IPS DF 19.7 (cell line): ENCODE measurements around the gene MPPED1.

Experiments used
- DNase-seq: peaks from one replicate; pipeline ENCODE4 v3.0.0-alpha.2; 2013; ENCODE audit warnings: low read depth, low spot score

MPPED1 gene

DNA sequence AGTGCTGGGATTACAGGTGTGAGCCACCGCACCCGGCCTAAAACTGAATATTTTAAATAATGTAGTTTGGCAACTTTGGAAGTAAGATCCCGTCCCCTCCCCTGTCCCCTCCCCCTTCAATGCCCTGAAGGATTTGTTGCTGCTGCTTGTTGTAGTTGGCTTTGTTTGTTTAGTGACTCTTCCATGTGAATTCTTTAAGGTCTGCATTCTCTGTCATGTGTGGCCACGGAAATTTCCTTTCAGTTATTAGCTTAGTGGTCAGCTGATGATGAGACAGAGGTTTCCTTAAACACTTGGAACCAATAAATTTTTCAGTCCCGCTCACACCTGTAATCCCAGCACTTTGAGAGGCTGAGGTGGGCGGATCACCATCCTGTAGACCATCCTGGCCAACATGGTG lies 109.9 kb downstream of the MPPED1 start:
- no peak for DNase-seq

DNA sequence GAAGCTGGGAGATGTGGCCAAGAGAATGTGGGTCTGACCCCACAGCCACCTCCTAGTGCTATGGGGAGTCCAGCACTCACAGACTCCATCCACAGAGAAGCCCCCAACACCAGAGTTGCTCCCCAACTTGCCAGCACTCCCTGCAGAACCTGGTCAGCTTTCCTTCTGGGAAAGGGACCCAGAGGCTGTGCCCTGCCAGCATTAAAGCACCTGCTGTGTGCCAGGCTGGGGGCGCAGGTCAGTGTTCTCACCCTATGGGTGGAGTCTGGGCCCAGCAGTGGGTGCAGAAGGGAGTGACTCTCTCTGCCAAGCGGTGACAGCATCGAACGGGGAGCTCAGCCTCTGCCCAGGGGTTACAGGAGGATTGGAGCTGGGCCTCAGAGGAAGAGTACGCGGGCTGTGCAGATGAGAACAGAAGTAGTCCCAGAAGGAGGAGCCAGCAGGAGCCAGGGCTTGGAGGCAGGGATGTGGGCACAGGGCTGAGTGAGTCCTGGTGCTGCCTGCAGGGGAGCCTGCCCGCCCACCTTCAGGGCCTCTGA lies 114.4 kb downstream of the MPPED1 start:
- DNase-seq: no peak

DNA sequence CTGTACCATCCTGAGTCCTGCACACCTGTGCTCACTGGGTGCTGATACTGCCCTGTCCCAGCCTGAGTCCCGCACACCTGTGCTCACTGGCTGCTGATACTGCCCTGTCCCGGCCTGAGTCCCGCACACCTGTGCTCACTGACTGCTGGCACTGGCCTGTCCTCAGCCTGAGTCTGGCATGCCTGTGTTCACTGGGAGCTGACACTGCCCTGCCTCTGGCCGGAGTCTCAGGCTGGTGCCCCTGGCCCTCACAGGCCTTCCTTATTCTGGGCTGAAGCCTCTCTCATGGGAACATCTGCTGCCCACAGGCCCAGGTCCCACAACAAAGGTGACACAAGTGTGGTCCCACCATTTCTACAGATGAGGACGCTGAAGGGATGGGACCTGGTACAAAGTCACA lies 115.1 kb downstream of the MPPED1 start:
- DNase-seq: no peak

DNA sequence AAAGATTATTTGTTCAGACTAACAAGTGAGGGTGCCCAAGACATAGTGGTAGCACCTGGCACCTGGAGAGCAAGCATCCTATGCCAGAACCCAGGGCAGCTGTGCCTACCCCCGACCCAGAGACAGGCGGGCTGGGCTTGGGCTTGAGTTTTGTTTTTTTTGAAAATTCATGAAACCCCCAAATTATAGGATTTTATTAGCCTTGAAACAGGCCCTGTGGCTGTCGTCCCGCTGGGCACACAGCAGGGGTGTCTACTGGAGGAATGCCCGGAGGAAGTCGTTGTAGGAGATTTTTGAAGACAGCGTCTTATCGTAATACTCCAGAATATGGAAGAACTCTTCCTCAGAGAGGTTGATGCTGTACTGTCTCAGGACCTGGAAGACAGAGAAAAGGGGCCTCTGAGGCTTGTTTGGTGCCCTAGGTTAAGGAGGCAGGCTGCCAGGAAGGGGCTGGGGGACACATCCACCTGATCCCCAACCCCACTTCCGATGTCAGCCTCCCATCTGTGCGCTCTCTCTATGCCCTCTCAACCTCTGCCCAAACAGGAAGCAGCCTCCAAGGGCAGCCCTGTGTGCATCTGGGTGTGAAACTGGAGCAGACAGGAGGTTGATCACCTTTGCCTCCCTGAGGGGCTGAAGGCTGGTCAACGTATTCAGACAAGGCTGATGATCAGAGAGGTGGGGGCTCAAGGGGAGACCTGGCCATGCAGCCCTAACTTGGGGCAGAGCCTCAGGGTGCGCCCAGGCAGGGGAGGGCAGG lies 117.0 kb downstream of the MPPED1 start:
- no peak for DNase-seq

DNA sequence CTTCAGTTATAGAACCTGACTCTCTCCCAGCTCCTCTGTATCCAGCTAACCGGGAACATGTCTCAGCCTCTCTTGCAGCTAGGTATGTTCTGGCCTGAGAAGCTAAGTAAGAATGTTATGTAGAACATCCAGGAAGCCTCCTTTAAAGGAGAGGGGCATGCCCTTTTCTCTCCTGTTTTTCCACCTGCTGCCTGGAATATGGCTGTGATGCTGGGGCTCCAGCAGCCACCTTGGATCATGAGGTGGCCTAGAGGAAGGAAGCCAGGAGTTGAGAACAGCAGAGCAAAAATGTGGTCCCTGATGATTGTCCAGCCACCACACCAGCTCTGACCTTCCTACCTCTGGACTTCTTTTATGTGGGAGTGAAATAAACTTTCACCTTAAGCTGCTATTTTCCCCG lies 117.6 kb downstream of the MPPED1 start:
- no peak for DNase-seq

DNA sequence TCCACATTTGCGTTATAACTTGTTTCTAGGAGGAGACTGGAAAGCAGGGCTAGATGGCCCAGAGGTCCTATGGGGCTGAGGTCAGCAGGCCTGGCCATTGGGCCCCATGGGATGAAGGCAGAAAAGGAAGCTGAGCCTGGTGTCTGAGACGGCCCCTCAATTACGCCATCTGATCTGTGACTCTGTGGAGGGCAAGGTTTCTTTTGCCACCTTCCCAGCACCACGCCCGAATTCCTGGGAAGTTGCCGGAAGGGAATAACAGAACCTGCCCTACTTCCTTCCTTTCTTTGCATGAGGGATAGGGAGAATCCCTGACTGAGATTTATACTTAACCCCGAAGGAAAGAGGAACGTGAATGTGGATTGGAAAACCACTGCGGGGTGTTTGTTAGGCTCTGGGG lies 118.1 kb downstream of the MPPED1 start:
- DNase-seq: no peak

DNA sequence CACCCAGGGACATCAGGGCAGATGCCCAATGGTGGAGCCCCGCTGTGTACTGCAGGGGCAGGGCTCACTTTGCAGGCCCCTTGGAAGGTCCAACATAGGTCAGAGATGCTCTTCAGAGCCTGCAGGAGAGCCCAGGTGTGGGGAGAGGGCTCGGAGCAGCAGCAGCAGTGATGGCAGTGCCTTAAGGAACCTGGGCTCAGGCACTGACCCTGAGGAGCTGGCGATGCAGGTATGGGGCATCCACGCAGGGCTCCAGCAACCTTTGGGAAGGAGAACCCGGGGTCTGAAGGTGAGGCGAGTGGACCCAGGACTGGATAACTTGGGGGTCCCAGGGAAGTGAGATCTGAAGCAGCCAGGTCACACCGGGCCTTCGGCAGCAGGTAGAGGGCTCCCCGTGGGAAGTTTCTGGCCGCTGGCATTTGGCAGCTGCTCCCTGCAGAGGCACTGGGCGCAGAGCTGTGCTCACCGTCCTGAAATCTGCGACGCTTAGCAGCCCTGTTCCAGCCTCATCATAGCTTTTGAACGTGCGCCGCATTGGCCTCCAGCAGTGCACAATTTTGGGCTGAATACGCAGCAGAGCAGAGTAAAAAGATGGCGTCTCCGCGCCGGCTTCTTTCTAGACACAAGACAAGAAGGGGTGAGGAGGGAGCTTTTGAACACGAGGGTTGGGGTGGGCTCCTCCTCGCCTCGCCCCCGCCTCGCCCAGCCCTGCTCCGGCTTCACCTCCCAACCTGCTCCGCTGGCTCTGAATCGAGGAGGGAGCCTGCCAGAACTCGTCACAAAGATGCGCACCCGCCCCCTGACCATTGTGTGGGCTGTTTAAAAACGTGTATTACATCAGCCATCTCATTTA lies 118.8 kb downstream of the MPPED1 start:
- DNase-seq: no peak

DNA sequence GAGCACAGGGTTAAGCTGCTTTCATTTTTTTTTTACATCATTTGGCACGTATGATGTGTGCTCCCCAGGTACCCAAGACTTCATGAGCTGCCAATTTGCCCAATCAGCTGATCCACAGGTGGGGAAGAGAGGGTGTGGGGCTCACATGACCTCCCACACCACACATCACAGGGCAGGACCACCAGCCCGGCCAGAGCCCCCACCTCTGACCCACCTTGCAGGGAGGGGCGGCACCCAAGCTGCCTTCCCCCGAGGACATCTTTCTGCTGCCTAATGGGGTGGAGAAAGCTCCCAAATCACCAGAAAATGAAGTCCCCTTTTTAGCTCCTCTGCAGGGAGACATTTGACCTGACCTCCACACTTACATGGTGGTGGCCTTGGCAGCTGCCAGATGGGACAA lies 119.8 kb downstream of the MPPED1 start:
- DNase-seq: no peak

DNA sequence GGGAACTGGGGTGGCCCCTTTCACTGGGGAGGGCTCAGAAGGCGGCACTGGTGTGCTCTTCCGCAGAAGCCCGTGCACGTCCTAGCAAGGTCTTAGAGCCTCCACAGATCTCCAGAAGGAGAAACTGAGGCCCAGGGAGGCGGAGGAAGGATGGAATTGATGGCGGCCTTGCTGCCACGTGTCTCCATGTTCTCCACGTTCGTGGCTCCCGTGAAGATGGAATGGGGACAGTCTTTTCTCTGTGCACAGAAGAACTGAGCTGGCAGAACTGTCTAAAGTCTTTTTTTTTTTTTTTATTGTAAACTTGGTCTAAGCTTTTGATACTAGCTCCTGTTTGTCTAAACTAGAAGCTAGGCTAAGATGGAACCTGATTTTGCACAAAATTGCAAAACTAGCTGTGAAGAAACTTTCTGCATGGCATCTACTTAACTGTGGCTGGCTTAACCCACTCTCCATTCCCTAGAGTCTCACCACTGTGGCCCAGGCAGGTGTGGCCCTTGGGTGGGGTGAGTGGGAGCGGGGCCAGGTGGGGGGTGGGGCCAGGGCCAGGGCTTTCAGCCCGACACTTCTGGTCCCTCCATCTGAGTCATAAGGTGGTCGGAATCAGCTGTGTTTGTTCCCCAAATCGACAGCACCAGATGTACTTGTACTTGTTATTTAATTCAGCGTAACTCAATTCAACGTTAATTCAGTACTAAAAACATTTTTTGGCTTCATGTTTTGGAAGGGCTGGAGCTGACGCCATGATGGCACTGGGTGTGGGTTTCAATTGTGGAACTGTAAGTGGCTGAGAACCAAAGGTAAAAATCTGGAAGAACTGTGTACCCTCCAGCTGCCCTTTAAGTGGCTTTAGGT lies 120.7 kb downstream of the MPPED1 start:
- DNase-seq: no peak

DNA sequence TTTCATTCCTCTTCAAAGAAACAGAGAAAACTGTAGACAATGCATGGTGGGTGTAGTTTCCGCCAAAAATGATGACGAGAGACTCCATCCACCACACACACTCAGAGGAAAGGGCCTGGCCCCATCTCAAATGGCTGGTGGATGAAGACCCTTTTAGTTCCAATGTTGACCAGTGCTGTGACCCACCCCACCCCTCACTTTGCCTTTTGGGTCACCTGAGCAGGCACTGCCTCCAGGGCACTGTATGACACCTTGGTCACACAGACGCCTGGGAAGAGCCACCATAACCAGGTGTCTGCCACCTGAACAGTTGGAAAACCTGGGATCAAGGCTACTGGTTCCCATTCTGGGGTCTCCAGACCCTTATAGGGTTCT lies 121.3 kb downstream of the MPPED1 start:
- no peak for DNase-seq

DNA sequence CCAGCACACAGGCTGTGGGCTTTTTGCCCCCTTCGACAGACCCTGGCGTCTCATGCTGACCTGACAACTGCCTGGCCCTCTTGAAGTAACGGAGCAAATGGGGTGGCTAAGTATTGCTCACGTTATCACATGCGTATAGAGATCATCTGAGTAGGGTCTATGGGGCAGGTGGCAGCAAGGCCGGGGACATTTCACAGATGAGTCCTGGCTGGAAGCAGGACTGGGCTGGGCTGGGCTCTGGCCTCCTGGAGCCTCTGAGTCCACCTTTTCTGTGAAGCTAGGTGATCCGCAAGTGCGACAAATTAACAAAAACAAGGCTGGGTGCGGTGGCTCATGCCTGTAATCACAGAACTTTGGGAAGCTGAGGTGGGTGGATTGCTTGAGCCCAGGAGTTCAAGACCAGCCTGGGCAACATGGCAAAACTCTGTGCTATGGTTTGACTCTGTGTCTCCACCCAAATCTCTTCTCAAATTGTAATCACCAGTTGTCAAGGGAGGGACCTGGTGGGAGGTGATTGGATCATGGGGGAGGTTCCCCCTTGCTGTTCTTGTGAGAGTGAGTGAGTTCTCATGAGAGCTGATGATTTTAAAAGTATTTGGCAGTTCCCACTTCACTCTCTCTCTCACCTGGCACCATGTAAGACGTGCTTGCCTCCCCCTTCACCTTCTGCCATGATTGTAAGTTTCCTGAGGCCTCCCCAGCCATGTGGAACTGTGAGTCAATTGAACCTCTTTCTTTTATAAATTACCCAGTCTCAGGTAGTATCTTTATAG lies 122.0 kb downstream of the MPPED1 start:
- DNase-seq: no peak

DNA sequence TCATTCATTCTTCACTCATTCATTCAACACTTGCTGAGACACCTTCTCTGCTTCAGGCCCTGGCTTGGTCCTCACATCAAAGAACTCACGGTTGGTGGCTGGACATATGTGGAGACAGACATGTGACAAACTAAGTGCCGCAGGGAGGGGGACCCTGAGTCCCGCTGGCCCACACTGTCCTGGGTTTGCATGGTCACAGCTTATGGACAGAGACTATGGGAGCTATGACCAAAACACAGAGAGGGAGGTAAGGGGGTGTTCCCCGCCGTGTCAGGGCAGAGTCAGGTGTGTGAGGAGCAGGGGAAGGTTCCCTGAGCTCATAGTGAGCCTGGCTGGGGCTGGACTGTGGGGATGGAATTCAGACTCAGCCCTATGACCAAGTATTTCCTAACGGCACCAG lies 123.1 kb downstream of the MPPED1 start:
- DNase-seq: no peak

DNA sequence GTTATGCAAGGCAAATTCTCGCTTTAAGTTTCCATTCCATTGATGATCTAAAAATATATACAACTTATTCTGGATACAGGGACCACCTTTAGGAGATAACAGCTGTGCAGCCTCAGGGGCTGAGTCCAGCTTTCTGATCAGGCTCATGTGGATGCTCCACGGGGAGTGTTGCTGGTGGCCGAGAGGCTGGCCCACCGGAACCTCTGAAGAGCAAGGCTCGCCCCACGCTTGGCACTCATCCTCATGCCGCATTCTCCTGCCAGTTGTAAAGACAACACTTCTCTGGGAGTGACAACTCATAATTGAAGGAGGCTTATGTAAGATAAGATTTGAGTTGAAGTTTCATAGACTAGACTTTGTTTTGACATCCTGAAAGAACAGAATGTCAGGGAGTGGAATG lies 123.5 kb downstream of the MPPED1 start:
- DNase-seq: no peak

DNA sequence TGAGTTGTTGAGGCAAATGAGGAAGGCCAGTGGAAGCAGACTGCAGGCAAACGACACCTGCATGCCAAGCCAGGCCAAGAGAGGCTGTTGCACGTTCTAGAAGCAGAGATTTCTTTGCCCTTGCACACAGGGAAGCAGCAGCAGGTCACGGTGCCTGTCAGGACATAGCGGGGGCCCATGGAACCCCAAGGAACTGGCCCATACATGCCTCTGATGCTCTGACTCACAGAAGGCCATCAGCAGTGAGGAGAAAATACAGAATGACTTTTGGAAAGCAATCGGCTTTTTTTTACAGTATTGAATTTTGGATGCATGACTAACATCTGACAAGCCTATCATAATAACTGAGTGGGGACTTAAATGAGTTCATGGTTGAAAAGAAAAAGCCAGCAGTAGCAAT lies 123.9 kb downstream of the MPPED1 start:
- no peak for DNase-seq

DNA sequence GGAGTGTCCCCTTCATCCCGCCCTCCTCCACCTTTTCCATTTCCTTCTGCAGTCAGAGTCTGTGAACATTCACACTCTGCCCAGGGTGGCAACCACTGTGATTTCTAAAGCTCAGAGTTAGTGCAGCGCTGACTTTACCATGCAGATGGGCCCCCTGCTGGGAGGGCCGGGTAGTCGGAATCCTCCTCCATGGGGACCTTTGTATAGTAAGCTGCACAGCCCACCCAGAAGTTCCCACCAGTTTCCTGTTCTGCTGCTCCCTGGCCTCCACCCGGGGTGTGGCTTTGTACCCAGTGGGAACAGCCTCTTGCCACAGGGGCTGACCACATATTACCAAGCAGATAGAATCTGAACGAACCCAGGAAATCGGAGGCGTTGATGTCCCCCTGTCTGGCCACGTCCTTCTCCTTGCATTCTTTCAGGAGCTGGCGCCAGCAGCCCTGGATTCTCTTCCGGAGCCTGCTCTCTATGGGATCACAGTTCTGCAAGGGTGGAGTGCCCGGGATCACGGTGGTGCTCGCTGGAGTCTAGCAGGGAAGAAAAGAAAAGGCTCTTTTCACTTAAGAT lies 125.3 kb downstream of the MPPED1 start:
- DNase-seq: no peak

DNA sequence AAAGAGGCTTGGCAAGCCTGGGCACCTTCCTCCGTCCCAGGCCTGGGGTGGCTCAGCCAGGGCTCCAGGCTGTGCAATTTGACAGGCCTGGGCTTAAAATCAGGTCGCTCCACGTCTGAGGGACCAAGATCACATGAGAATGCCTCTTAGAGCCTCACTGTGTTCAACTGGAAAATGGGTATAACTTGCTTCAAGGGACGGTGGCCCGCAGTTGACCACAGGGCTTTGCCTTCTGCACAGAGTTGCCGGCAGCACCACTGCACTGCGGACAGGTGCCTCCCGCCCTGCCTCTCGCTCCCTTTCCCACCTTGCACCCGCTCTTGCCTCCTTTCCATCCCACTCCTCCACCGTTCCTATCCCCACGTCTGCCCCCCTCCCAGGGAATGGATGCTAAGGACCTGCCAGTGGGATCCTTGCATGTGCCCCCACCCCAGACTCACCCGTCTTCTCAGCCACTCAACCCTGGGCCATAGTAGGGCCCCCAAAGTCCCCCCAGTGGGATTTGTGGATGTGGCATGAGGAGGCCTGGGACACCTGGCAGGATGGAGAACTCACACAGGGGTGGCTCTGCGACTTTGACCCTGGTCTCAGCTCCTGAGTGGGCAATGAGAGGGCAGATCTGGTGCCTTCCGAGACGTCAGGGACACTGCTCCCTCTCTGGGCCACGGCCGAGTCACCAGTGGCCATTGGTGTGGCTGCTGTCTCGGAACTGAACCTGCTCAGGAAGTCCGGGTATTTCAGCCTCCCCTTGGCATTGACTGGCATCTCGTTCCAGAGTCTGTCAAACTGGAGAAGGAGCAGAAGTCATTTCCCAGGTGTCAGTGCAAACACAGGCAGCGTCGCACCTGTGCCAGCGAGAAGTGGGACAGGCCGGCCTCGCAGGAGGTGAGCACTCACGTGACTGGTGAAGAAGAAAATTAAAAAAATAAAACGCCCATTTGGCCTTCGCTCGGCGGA lies 128.0 kb downstream of the MPPED1 start:
- no peak for DNase-seq

DNA sequence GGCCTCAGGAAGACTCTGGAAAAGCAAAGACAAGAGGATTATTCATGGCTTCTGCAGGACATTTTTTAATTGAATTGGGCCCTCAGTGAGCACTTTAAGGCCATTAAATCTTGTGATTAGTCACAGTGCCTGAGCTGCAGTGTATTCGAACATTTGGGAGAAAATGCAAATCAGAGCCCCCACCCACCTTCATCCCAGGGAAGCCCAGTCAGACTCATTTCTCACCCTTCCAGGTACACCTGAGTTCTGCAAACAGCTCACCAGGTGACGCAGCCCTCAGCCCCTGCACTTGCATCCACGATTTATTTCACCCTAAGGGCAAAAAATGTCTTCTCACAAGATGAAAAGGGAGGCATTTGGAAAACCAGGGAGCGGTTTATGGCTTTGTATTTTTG lies 128.7 kb downstream of the MPPED1 start:
- DNase-seq: no peak

DNA sequence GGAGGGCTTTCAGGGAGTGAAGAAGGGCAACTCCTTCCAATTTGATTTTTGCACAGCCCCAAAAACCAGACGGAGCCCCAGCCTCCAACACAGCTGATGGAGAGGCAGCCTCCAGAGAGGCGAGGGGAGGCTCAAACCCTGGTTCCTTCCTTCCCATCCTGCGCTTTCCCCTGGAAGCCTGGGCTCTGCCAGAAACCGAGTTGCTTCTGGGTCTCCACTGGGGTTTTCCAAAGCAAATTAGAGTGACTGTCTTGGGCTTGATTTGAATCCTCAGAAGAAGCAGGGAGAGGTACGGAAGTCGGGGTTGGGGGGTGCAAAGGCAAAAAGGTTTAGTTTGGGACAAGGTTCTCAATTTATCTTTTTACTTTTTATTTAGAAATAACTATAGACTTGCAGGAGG lies 129.2 kb downstream of the MPPED1 start:
- DNase-seq: no peak

DNA sequence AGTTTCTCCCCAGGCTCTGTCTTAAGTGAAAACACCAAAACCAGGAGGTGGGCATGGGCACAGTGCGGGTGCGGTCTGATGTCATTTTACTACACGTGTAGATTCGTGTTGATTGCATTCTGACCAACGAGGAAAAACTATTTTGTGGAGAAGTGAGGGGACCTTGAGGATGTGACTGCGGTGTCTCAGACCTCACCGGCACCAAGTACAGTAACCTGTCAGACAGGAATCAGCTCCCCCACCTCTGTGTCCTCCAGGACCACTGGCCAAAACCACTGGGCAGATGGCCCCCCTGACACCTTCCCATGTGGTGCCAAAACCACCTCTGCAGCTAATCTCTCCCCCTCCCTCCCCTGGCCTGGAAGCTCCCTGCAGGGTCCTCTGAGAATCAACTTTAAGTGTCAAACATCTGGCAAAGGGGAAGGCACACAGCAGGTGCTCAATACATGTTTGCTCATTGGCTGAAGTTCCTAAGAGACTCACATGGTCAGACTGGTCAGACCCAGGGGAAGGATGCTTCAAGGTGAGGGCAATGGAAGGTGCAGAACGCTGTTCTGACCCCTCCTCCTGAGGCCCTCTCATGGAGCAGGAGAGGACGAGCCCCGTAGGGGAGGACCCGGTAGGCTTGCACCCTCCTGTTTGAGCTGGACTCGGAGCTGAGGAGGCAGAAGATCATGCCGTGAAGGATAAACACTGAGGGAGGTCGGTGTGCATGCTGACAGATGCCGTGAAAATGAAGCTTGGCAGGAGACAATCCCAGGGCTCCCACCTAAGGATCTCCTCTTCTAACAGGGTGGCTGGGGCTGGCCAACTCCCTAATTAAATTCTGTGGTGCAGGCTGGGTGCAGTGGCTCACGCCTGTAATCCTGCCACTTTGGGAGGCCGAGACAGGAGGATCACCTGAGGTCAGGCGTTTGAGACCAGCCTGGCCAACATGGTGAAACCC lies 129.9 kb downstream of the MPPED1 start:
- no peak for DNase-seq
